HG03439 (cell line): ENCODE measurements around the gene TEX11.
"Not testable (repeated sequence)": the region's sequence is repeated elsewhere in the genome, so short reads cannot be mapped to it uniquely, and the experiment has no call there.

ENCODE experiments used
- ATAC-seq: cut with Tn5 transposase; IDR thresholded peaks from one replicate; pipeline ENCODE4 v1.9.1; 2021; ENCODE audit warnings: mild to moderate bottlenecking, moderate library complexity; ENCODE audit not compliant: unreplicated experiment

TEX11 gene

DNA sequence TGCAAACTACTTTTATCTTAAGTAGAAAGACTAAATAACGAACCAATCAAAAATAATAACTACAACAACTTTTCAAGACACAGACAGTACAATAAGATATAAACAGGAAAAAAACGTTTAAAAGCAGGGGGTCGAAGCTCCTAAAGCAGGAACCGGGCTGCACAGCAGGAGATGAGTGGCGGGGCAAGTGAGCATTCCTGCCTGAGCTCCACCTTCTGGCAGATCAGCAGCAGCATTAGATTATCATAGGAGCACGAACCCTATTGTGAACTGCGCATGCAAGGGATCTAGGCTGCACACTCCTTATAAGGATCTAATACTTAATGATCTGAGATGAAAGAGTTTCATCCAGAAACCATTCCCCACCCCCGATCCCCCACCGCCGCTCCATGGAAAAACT is 146.2 kb downstream of the TEX11 start:
- ATAC-seq: no peak

- no peak for ATAC-seq
These were observed 152.7 kb downstream of the TEX11 start for GRCh38 chrX:70755850-70756249.

DNA sequence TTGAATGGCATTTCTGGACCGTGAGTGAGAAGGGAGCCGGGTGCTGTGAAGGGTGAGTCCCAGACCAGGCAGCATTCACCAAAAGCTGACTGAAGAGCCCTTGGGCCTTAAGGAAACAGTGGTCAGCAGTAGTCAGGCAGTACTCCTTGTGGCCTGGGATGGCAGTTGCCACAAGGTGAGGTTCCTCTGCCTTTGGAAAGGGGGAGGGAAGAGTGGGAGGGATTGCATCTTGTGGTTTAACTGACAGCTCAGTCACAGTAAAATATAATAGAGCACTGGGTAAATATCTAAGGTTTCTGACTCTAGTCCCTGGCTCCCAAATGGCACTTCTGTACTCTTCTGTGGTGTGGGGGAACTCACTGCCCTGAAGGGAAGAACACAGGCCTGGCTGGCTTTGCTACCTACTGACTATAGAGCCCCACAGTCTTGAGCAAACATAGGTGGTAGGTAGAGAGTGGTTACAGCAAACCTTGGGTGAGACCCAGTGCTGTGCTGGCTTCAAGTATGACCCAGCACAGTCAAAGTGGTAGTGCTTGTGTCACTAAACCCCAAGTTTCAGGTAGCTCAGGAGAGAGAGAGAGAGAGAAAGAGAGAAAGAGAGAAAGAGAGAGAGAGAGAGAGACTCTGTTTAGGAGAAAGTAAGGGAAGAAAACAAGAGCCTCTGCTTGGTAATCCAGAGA is 154.2 kb downstream of the TEX11 start:
- ATAC-seq: no peak

- ATAC-seq: not testable (repeated sequence)
These were observed 174.7 kb downstream of the TEX11 start for GRCh38 chrX:70733774-70734173.

- not testable (repeated sequence) for ATAC-seq
These were observed 180.6 kb downstream of the TEX11 start for GRCh38 chrX:70727961-70728360.

- no peak for ATAC-seq
These were observed 187.8 kb downstream of the TEX11 start for GRCh38 chrX:70720721-70721120.

DNA sequence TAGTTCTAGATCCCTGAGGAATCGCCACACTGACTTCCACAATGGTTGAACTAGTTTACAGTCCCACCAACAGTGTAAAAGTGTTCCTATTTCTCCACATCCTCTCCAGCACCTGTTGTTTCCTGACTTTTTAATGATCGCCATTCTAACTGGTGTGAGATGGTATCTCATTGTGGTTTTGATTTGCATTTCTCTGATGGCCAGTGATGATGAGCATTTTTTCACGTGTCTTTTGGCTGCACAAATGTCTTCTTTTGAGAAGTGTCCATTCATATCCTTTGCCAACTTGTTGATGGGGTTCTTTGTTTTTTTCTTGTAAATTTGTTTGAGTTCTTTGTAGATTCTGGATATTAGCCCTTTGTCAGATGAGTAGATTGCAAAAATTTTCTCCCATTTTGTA is 197.2 kb downstream of the TEX11 start:
- ATAC-seq: not testable (repeated sequence)

- ATAC-seq: no peak
These were observed 214.0 kb downstream of the TEX11 start for GRCh38 chrX:70694339-70695122.

- not testable (repeated sequence) for ATAC-seq
These were observed 229.1 kb downstream of the TEX11 start for GRCh38 chrX:70679455-70679854.

DNA sequence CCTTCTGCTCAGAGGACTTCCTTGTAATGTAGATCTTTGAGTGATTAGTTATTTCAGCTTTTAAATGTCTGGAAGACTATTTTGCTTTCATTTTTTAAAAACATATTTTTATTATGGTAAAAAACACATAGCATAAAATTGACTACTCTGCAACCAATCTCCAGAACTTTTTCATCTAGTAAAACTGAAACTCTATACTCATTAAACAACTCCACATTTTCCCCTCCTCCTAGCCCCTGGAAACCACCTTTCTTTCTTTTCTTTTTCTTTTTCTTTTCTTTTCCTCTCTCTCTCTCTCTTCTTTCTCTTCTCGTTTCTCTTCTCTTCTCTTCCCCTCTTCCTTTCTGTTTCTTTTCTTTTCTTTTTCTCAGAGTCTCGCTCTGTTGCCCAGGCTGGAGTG is 233.2 kb downstream of the TEX11 start:
- ATAC-seq: no peak

GRCh38 chrX:70672326-70672725 is 236.2 kb downstream of the TEX11 start:
- no peak for ATAC-seq

GRCh38 chrX:70669120-70669519 is 239.4 kb downstream of the TEX11 start:
- ATAC-seq: no peak

DNA sequence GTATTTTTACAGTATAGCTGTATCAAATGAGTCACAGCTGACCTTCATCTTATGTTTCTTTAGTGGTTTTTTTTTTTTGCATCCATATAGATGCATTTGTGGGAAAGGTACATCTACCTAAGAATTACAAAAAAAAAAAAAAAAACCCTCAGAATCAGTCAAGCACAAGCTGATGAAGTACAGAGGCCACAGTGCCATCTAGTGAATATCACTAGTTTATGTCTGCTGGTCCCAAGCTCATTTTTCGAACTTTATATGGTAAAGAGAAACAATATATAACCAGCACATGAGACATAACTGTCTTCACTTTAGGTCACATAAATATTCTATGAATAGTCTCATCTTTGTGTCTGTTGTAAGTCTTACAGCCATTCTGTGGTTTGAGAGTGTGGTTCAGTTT is 243.8 kb downstream of the TEX11 start:
- no peak for ATAC-seq

- not testable (repeated sequence) for ATAC-seq
These were observed 247.4 kb downstream of the TEX11 start for GRCh38 chrX:70661124-70661523.

GRCh38 chrX:70657546-70657945 is 251.0 kb downstream of the TEX11 start:
- not testable (repeated sequence) for ATAC-seq

GRCh38 chrX:70656304-70656703 is 252.2 kb downstream of the TEX11 start:
- no peak for ATAC-seq

GRCh38 chrX:70647910-70648309 is 260.6 kb downstream of the TEX11 start:
- not testable (repeated sequence) for ATAC-seq

DNA sequence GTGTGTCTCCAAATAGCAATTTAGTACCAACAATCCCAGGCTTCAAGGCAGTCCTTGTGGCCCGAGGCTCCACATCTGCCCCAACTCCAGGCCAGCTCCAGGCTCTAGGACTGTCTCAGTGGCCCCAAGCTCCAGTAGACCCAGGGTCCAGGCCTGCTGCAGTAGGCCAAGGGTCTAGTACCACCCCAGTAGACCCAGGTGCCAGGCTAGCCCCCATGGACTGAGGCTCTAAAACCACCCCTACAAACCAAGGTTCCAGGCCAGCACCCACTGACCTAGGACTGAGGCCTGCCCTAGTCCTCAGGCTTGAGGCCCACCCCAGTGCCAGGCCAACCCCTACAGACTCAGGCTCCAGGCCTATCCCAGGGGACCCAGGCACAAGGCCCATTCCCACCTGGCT is 272.3 kb downstream of the TEX11 start:
- no peak for ATAC-seq

- ATAC-seq: no peak
These were observed 272.8 kb downstream of the TEX11 start for GRCh38 chrX:70635669-70636068.

GRCh38 chrX:70635227-70635626 is 273.3 kb downstream of the TEX11 start:
- no peak for ATAC-seq

DNA sequence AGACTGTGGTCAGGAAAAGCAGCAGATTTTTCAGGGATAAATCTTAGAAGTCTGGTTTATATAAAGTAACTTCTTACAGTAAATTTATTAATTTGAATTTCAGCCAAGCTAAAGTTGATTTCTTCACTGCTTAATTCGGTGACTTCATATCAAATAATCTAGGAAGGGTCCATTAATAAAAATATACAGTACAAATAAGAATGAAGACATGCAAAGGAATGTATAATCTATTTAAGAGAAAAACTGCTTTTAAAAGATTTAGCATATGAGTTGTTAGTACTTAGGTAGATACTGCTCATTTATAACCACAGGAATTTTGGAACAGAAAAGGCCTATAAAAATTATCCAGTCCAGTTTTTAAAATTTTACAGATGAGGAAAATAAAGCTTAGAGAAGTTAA is 286.8 kb downstream of the TEX11 start:
- no peak for ATAC-seq

- no peak for ATAC-seq
These were observed 290.0 kb downstream of the TEX11 start for GRCh38 chrX:70618467-70618866.
